Measurements from ENCODE around the gene MLLT6.
A peak's percentile ranks its signal among the peaks of the same experiment; 100 is the strongest.

MLLT6 gene

DNA sequence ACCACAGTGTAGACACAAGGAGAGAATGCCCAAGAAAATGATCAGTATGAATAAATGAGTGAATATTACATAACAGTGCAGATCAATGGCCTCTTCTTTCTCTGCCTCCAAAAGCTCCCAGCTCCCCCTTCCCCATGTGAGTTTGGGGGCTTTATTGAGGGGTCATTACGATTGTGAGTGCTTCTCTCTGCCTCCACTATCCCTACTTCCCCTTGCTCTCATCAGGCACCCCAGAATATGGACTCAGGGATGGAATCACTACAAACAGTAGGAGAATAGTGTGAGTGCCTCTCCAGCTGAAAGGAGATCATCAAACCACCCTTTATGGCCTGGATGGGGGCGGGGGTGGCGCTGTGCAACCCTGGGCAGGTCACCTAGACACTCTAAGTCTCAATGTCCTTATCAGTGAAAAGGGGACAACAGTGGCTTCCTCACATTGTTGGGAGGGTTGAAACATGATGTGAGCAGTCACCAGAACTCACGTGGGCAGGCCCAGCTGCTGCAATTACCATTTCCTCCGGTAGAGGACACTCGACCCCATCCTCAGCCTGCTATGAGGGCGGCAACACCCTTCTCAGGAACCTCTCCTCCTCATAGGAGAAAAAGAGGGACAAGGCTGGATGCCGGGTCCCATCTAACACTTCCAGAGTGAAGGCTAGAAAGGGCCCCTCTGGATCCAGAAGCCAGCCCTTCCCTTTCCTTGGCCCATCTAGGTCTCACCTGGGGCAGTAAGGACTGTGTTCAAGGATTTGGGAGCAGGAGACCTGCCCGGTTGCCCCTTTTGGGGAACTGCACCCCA, 28.2 kb upstream of the MLLT6 start:
- DNase-seq (ENCODE audit: insufficient read length, low spot score) (peak; percentile 76), FAIRE-seq (no peak)
- TF ChIP-seq, protein P1, sequence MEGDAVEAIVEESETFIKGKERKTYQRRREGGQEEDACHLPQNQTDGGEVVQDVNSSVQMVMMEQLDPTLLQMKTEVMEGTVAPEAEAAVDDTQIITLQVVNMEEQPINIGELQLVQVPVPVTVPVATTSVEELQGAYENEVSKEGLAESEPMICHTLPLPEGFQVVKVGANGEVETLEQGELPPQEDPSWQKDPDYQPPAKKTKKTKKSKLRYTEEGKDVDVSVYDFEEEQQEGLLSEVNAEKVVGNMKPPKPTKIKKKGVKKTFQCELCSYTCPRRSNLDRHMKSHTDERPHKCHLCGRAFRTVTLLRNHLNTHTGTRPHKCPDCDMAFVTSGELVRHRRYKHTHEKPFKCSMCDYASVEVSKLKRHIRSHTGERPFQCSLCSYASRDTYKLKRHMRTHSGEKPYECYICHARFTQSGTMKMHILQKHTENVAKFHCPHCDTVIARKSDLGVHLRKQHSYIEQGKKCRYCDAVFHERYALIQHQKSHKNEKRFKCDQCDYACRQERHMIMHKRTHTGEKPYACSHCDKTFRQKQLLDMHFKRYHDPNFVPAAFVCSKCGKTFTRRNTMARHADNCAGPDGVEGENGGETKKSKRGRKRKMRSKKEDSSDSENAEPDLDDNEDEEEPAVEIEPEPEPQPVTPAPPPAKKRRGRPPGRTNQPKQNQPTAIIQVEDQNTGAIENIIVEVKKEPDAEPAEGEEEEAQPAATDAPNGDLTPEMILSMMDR (IDR thresholded peaks at IDR 0.05; ENCODE audit: insufficient read depth, missing control alignments): peak; percentile 100

DNA sequence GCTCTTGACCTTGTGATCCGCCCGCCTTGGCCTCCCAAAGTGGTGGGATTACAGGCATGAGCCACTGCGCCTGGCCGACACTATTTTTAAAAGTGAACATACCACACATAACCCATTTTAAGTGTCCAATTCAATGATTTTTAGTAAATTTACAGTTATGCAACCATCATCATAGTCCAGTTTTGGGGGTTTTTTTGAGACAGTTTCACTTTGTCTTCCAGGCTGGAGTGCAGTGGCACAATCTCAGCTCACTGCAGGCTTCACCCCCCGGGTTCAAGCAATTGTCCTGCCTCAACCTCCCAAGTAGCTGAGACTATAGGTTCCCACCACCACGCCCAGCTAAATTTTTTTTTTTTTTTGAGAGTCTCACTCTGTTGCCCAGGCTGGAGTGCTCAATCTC, 27.3 kb upstream of the MLLT6 start:
- FAIRE-seq (no peak), DNase-seq (ENCODE audit: insufficient read length, low spot score) (no peak)
- TF ChIP-seq, protein P1 (IDR thresholded peaks at IDR 0.05; ENCODE audit: insufficient read depth, missing control alignments): no peak

DNA sequence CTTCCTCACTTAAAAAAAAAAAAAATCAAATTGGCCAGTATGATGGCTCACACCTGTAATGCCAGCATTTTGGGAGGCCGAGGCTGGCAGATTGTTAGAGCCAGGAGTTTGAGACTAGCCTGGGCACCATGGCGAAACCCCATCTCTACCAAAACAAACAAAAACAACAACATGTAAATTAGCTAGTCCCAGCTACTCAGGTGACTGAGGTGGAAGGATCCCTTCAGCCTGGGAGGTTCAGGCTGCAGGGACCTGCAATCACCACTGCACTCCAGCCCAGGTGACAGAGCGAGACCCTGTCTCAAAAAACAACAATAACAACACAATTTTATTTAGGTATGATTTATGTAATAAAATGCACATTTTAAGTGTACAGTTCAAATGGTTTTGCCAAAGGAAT, 24.0 kb upstream of the MLLT6 start:
- no peak for DNase-seq (ENCODE audit: insufficient read length, low spot score)
- TF ChIP-seq, protein P1 (IDR thresholded peaks at IDR 0.05; ENCODE audit: insufficient read depth, missing control alignments): no peak
- FAIRE-seq: no peak

DNA sequence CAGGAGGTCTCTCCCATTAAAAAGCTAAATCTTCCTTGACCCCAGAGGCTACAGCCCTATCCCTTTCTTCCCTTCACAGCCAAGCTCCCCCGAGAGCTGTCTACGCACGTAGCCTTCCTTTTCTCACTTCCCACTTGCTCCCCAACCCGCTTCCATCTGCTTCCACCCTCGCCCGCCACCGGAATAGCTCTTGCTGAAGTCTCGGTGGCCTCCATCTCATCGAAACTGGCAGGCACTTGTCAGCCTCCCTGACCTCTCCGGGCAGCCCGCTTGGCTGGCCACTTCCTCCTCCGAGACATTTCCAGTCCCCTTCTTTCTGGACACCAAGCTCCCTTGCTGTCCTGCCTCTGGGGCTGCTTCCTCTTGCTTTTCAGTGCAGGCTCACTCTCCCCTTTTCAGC, 19.6 kb upstream of the MLLT6 start:
- FAIRE-seq: no peak
- DNase-seq (ENCODE audit: insufficient read length, low spot score): no peak
- TF ChIP-seq, protein P1 (IDR thresholded peaks at IDR 0.05; ENCODE audit: insufficient read depth, missing control alignments): no peak

DNA sequence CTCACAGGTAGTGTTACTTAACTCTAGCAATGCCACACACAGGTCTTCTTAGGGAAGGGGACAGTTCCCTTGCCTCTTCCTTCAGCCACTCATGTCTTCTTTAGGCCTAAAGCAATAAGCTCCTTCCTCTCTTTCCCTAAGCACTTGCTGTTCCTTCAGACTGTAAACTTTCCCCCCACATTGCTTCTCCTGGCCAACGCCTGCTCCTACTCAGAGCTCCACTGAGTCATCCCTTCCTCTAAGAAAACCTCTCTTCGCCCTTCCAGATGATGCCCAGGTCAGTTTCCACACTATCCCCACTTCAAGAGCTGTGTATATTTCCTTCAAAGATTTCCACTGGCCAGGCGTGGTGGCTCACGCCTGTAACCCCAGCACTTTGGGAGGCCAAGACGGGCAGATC, 17.8 kb upstream of the MLLT6 start:
- FAIRE-seq: no peak
- TF ChIP-seq, protein P1 (IDR thresholded peaks at IDR 0.05; ENCODE audit: insufficient read depth, missing control alignments): no peak
- DNase-seq (ENCODE audit: insufficient read length, low spot score): no peak

DNA sequence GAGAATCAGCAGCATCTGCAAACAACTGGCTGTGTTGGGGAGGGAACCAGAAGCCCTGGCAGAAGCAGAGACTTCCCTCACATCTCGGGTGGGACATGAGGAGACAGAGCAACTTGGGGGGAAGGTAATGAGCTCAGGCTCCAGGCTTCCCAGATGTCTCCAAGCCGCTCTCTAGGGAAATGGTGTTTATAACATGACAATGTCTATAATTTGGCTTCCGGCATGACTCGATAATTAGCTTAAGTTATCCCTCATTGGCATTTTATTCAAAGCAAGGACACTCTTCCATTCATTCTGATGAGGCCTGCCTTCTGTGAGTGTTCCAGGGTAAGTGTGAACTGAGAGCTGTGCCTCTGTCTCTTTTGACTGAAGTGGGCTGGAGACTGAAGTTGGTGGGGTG, 14.7 kb upstream of the MLLT6 start:
- no peak for DNase-seq (ENCODE audit: insufficient read length, low spot score)
- TF ChIP-seq, protein P1 (IDR thresholded peaks at IDR 0.05; ENCODE audit: insufficient read depth, missing control alignments): no peak
- no peak for FAIRE-seq

DNA sequence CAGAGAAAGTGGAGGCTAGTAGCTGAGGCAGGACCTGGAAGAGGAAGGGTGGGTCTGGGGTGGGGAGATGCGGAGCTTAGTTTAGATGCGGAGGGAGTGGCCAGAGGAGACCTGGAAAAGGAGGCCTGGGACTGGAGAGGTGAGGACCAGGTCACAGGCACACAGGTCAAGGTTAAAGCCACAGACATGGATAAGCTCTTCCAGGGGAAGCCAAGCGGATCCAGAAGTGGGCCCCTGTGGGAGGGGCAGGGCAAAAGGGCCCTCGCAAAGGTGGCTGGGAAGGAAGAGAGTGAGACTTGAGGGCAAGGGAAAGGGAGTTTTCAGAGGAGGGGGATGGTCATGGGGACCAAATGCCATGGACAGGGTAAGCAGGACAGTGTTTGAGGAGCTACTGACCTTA, 13.9 kb upstream of the MLLT6 start:
- FAIRE-seq (no peak), DNase-seq (ENCODE audit: insufficient read length, low spot score) (no peak)
- TF ChIP-seq, protein P1 (IDR thresholded peaks at IDR 0.05; ENCODE audit: insufficient read depth, missing control alignments): no peak
